ENCODE measurements around the gene OIP5. TPM values are rescaled to one million over a fixed set of nuclear protein-coding genes. Genes with fewer than 3 reads are reported as not detected.

Gene OIP5
- total and polyA plus RNA-seq, 4 donors = 0.47 to 1.5 (median 0.94) TPM

DNA sequence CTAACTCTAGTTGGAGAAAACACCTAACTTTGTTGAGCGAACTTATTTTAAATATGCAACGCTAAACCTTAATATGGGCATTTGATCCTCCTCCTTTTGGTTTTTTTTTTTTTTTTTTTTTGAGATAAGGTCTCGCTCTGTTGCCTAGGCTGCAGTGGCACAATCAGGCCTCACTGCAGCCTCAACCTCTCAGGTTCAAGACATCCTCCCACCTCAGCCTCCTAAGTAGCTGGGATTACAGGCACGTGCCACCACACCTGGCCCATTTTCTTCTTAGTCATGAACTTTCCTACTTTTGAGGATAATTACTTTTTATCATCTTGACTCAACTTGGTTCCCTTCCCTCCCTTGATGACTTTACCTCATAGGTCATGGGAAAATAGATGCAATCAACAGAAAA is 4.2 kb upstream of the OIP5 start:
- Histone ChIP-seq H3K4me1 (ENCODE audit: control insufficient read depth in 5 of 5, insufficient read depth in 5 of 5, low read length in 5 of 5) (peaks cover 0 to 9% (median 0%) of the 10 kb centered on the region in 5 donors), H3K36me3 (ENCODE audit: control insufficient read depth in 4 of 4, insufficient read depth in 4 of 4, low read length in 4 of 4) (peaks cover 0 to 4% (median 0%) of the 10 kb centered on the region in 4 donors), H3K4me3 (no peak overlapping the region), H3K9me3 (ENCODE audit: control insufficient read depth in 4 of 4, insufficient read depth in 3 of 4, low read length in 3 of 4) (no peaks in the 10 kb centered on the region), H3K9ac (ENCODE audit: insufficient read depth in 1 of 2, low read length in 2 of 2) (no peak overlapping the region), H3K27ac (ENCODE audit: low read depth in 1 of 2, low read length in 1 of 2) (no peak overlapping the region), H3K27me3 (ENCODE audit: control insufficient read depth in 3 of 3, insufficient read depth in 3 of 3, low read length in 2 of 3) (no peaks in the 10 kb centered on the region)
- ATAC-seq (ENCODE audit: insufficient read depth, low FRiP score) (no peak), DNase-seq (no peak)
- TF ChIP-seq, protein P1, sequence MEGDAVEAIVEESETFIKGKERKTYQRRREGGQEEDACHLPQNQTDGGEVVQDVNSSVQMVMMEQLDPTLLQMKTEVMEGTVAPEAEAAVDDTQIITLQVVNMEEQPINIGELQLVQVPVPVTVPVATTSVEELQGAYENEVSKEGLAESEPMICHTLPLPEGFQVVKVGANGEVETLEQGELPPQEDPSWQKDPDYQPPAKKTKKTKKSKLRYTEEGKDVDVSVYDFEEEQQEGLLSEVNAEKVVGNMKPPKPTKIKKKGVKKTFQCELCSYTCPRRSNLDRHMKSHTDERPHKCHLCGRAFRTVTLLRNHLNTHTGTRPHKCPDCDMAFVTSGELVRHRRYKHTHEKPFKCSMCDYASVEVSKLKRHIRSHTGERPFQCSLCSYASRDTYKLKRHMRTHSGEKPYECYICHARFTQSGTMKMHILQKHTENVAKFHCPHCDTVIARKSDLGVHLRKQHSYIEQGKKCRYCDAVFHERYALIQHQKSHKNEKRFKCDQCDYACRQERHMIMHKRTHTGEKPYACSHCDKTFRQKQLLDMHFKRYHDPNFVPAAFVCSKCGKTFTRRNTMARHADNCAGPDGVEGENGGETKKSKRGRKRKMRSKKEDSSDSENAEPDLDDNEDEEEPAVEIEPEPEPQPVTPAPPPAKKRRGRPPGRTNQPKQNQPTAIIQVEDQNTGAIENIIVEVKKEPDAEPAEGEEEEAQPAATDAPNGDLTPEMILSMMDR (IDR thresholded peaks at IDR 0.05; ENCODE audit: control extremely low read depth, extremely low read depth) = no peak
- 93 to 95% methylated on average over 4 of the region's 4 CpGs for WGBS, 2 donors

DNA sequence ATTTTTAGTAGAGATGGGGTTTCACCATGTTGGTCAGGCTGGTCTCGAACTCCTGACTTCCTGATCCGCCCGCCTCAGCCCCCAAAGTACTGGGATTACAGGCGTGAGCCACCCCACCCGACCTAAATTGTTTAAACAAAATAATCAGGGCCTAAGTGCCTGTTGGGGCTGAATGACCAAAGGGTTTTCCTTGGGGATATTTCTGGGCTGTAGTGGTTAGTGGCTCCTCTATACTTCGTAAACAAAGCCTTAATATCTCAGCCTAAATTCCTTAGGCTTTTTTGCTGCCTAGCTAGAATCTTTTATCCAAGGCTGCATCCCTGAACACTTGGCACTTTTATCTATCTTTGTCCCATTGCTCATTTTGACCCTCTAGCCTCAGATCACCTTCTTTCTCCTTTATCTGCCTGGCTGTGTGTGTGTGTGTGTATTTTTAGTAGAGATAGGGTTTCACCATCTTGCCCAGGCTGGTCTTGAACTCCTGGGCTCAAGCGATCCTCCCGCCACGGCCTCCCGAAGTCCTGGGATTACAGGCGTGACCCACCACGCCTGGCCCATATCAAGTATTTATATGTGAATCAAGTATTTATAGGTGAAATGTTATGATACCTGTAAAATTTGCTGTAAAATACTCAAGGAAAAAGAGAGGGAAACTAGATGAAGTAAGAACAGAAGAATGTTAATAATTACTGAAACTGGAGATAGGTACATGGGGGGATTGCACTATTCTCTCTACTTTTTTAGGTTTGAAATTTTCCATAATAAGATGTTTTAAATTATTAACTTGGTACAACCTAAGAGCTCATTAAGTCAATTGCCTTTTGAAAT is 2.1 kb upstream of the OIP5 start:
- Histone ChIP-seq H3K4me1 (ENCODE audit: control insufficient read depth in 5 of 5, insufficient read depth in 5 of 5, low read length in 5 of 5) (peaks cover 0 to 11% (median 0%) of the 10 kb centered on the region in 5 donors), H3K27me3 (ENCODE audit: control insufficient read depth in 3 of 3, insufficient read depth in 3 of 3, low read length in 2 of 3) (no peaks in the 10 kb centered on the region), H3K9me3 (ENCODE audit: control insufficient read depth in 4 of 4, insufficient read depth in 3 of 4, low read length in 3 of 4) (no peaks in the 10 kb centered on the region), H3K9ac (ENCODE audit: insufficient read depth in 1 of 2, low read length in 2 of 2) (no peak overlapping the region), H3K27ac (ENCODE audit: low read depth in 1 of 2, low read length in 1 of 2) (no peak overlapping the region), H3K4me3 (no peak overlapping the region), H3K36me3 (ENCODE audit: control insufficient read depth in 4 of 4, insufficient read depth in 4 of 4, low read length in 4 of 4) (no peaks in the 10 kb centered on the region)
- TF ChIP-seq, protein P1 (IDR thresholded peaks at IDR 0.05; ENCODE audit: control extremely low read depth, extremely low read depth) = no peak
- no peak for ATAC-seq (ENCODE audit: insufficient read depth, low FRiP score)
- DNase-seq = peak in 1 of 3 donors; percentile 4
- WGBS, 2 donors = 84% methylated on average over 12 of the region's 12 CpGs

- DNase-seq = no peak
- WGBS, 2 donors = 0% methylated on average over 26 of the region's 26 CpGs
Observed at GRCh38 chr15:41333026-41333562, 703 bp upstream of the OIP5 start.

More at GRCh38 chr15:41333026-41333562, 703 bp upstream of the OIP5 start:
- H3K27me3 ChIP-seq (ENCODE audit: control insufficient read depth in 3 of 3, insufficient read depth in 3 of 3, low read length in 2 of 3) = no peaks in the 10 kb centered on the region
- TF ChIP-seq, protein P1 (IDR thresholded peaks at IDR 0.05; ENCODE audit: control extremely low read depth, extremely low read depth) = no peak
- peak overlapping the region; percentile 57 for H3K4me3 ChIP-seq
- H3K4me1 ChIP-seq (ENCODE audit: control insufficient read depth in 5 of 5, insufficient read depth in 5 of 5, low read length in 5 of 5) = peaks cover 0 to 11% (median 0%) of the 10 kb centered on the region in 5 donors
- ATAC-seq (ENCODE audit: insufficient read depth, low FRiP score) = no peak
- H3K9ac ChIP-seq (ENCODE audit: insufficient read depth in 1 of 2, low read length in 2 of 2) = peak overlapping the region; percentile 71 to 98
- H3K27ac ChIP-seq (ENCODE audit: low read depth in 1 of 2, low read length in 1 of 2) = peak overlapping the region in 1 of 2 donors; percentile 62
- H3K36me3 ChIP-seq (ENCODE audit: control insufficient read depth in 4 of 4, insufficient read depth in 4 of 4, low read length in 4 of 4) = no peaks in the 10 kb centered on the region
- H3K9me3 ChIP-seq (ENCODE audit: control insufficient read depth in 4 of 4, insufficient read depth in 3 of 4, low read length in 3 of 4) = no peaks in the 10 kb centered on the region
